HG03460 (cell line): ENCODE results near the gene KIAA1210.
"Not testable (repeated sequence)": the region's sequence is repeated elsewhere in the genome, so short reads cannot be mapped to it uniquely, and the experiment has no call there.

ENCODE experiments used
- ATAC-seq: cut with Tn5 transposase; IDR thresholded peaks from one replicate; pipeline ENCODE4 v1.9.1; 2021; ENCODE audit not compliant: unreplicated experiment

The KIAA1210 gene

DNA sequence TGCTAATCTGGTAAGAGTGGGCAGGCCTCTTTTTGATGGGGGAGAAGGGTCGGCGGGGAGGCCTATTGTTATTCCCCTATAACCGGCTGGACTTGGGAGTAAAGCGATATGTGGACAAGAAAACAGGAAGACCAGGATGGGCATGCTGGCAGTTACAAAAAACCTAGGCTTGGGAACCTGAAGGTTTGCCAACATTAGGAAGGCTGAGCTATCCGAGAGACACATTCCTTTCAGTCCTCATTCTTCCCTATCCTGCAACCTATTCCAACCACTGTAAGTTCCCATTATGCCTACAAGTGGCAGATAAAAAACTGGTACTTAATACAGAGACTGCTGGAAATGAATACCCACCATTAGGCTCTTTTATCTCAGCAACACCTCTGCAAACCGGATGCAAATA, 87.2 kb downstream of the KIAA1210 start:
- ATAC-seq = no peak

GRCh38 chrX:119036107-119037029, 91.2 kb downstream of the KIAA1210 start:
- ATAC-seq = no peak

DNA sequence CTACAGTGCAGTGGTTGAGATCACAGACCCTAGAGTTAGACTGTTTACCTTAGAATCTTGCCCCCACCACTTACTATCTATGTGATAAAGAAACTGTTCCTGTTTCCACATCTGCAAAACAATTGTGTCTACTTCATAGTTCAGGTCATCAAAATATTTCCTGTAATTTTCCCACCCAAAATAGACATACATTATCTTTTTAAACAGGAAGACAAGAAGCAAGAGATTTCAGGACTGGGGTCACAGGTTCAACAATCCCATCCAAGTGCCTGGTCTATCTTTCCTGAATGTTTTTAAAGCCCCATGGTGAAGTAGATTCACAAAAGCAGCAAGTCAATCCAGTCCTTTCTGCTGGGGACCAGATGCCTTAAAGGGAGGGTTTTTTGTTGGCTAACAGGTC, 96.6 kb downstream of the KIAA1210 start:
- ATAC-seq = no peak

- not testable (repeated sequence) for ATAC-seq
Observed at GRCh38 chrX:119029656-119030055, 98.0 kb downstream of the KIAA1210 start.

GRCh38 chrX:119028733-119029330, 98.8 kb downstream of the KIAA1210 start:
- no peak for ATAC-seq
